Nephron progenitor cell (in vitro differentiated cells): ENCODE data around the gene CAPS2.

Experiments used
- DNase-seq: peaks from one replicate; pipeline ENCODE4 v3.0.0; 2021
- H3K27ac Mint-ChIP-seq: 2 replicates; pipeline ENCODE4 v1.8.0; 2021; ENCODE audit warnings: mild to moderate bottlenecking, moderate library complexity, mixed read lengths
- H3K27me3 Mint-ChIP-seq: 2 replicates; pipeline ENCODE4 v1.8.0; 2021; ENCODE audit warnings: mild to moderate bottlenecking, low read depth, mixed read lengths; ENCODE audit not compliant: poor library complexity
- H3K36me3 Mint-ChIP-seq: 2 replicates; pipeline ENCODE4 v1.8.0; 2021; ENCODE audit warnings: low read depth, mixed read lengths
- H3K4me1 Mint-ChIP-seq: 2 replicates; pipeline ENCODE4 v1.8.0; 2021; ENCODE audit warnings: mixed read lengths
- H3K4me3 Mint-ChIP-seq: 2 replicates; pipeline ENCODE4 v1.8.0; 2021; ENCODE audit warnings: mild to moderate bottlenecking, moderate library complexity, mixed read lengths
- H3K9me3 Mint-ChIP-seq: 2 replicates; pipeline ENCODE4 v1.8.0; 2021; ENCODE audit warnings: mild to moderate bottlenecking, moderate library complexity, mixed read lengths
- TF ChIP-seq, protein P1 (sequence below): fragments of 200-600 bp; sonication (generic); IDR thresholded peaks from 2 replicates; pipeline ENCODE4 v1.5.0; 2021; ENCODE audit warnings: antibody characterized with exemption

The CAPS2 gene

DNA sequence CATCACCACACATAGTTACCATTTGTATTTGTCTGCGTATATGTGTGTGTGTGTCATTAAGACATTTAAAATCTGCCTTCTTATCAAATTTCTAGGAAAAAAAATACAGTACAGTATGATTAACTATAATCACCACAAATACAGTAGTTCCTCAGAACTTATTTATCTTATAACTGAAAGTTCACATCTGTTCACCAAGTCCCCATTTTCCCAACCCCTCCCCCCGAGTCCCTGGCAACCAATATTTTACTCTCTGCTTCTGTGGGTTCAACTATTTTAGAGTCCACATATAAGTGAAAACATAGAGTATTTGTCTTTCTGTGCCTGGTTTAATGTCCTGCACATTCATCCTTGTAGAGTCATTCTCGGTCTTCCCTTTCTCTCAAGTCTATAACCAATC is 12.3 kb downstream of the CAPS2 start:
- Mint-ChIP-seq H3K27ac (peak overlapping the region; percentile 75), H3K4me1 (peaks cover 39% of the 10 kb centered on the region), H3K36me3 (no peaks in the 10 kb centered on the region), H3K4me3 (no peak overlapping the region), H3K9me3 (no peaks in the 10 kb centered on the region), H3K27me3 (peaks cover 5% of the 10 kb centered on the region)
- TF ChIP-seq, protein P1, sequence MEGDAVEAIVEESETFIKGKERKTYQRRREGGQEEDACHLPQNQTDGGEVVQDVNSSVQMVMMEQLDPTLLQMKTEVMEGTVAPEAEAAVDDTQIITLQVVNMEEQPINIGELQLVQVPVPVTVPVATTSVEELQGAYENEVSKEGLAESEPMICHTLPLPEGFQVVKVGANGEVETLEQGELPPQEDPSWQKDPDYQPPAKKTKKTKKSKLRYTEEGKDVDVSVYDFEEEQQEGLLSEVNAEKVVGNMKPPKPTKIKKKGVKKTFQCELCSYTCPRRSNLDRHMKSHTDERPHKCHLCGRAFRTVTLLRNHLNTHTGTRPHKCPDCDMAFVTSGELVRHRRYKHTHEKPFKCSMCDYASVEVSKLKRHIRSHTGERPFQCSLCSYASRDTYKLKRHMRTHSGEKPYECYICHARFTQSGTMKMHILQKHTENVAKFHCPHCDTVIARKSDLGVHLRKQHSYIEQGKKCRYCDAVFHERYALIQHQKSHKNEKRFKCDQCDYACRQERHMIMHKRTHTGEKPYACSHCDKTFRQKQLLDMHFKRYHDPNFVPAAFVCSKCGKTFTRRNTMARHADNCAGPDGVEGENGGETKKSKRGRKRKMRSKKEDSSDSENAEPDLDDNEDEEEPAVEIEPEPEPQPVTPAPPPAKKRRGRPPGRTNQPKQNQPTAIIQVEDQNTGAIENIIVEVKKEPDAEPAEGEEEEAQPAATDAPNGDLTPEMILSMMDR: no peak
- DNase-seq: no peak

DNA sequence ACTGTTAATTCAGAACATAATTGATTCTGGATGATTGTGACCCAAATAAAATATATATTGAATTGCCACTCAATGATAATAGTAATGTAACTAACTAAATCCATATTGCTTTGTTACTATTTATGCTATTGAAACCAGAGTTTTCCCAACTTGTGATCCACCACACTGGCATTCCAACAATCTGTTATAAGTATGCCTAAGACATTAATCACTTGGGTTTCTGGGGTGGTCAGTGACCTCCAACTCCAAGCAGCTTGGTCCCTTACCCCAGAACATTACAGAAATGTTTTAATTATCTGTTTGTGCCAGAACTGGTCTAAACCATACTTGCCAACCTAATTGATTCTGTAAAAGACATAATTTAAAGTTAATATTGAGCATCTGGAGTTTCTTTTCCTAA is 14.6 kb downstream of the CAPS2 start:
- TF ChIP-seq, protein P1: no peak
- Mint-ChIP-seq H3K36me3 (peaks cover 7% of the 10 kb centered on the region), H3K27ac (no peak overlapping the region), H3K4me1 (peaks cover 39% of the 10 kb centered on the region), H3K27me3 (peaks cover 5% of the 10 kb centered on the region), H3K9me3 (no peaks in the 10 kb centered on the region), H3K4me3 (no peak overlapping the region)
- no peak for DNase-seq

DNA sequence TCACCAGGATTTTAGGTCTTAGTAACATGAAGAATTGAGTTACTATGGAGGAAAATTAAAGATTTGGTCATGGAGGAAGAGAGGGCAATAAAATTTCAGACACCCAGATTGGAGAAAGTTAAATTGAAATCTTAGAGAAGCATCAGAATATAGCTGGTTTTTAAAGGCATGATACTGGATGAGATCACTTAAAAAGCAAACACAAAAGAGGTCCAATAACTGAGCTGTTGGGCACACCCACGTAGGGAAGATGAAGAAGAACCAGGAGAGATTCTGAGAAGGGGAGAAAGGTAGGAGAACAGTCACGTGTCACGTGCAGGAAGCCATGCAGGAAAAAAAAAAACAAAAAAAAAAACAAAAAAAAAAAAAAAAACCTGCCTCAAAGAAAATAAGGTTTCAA is 18.8 kb downstream of the CAPS2 start:
- peaks cover 15% of the 10 kb centered on the region for H3K4me1 Mint-ChIP-seq
- no peak overlapping the region for H3K27ac Mint-ChIP-seq
- H3K27me3 Mint-ChIP-seq: peaks cover 5% of the 10 kb centered on the region
- no peaks in the 10 kb centered on the region for H3K9me3 Mint-ChIP-seq
- no peak overlapping the region for H3K4me3 Mint-ChIP-seq
- H3K36me3 Mint-ChIP-seq: peaks cover 7% of the 10 kb centered on the region
- no peak for DNase-seq
- TF ChIP-seq, protein P1: no peak

DNA sequence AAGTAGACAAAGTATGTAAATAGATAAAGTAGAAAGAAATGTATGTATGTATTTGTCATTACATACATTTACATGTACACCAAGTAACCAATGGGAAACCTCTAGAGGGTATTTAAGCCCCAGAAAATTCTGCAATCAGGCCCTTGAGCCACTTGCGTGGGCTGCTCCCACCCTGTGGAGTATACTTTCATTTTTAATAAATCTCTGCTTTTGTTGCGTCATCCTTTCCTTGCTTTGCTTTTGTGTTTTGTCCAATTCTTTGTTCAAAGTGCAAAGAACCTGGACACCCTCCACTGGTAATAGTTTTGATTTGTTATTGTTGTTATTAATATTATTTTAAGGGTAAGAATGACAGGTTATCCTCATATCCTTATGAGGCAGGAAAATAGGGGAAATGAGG is 21.8 kb downstream of the CAPS2 start:
- Mint-ChIP-seq H3K27me3 (peaks cover 3% of the 10 kb centered on the region), H3K27ac (no peak overlapping the region), H3K4me1 (no peaks in the 10 kb centered on the region), H3K36me3 (peaks cover 22% of the 10 kb centered on the region), H3K4me3 (no peak overlapping the region), H3K9me3 (peaks cover 14% of the 10 kb centered on the region)
- TF ChIP-seq, protein P1: no peak
- no peak for DNase-seq

DNA sequence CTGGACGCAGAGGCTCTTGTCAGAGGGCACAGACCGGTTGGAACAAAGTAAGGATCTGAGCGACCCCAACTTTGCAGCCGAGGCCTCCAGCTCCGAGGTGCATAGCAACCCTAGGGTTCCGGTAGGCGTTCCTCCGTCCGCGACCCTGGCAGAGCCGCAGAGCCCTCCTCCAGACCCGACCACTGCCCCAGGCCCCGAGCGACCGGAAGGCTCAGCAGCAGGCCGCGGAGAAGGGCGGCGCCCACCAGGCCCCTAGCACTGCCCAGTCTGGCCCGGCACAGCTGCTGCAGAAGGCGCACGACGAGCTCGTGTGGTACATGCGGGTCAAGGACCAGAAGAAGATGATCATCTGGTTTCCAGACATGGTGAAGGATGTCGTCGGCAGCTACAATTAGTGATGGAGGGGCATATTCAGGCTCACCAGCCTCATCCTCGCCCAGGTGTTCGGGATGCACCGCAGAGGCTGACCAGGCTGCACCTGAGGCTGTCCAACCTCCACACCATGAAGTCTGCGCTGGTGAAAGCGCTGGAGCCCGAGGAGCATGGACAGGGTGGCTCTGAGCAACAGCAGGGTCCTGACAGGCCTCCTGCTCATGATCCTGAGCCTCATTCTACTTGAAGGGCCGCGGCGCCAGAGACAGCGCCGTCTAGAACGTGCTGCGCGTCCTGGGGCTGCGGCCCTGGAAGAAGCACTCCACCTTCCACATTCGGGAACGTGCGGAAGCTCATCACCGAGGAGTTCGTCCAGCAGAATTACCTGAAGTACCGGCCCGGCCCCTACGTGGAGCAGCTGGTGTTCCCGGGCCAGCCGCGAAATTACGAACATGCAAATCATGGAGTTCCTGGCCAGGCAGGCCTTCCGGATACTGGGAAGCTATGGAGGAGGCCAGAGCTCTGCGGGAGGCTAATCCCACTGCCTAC is 24.5 kb downstream of the CAPS2 start:
- TF ChIP-seq, protein P1: no peak
- peak overlapping the region; percentile 24 for H3K27ac Mint-ChIP-seq
- peaks cover 25% of the 10 kb centered on the region for H3K36me3 Mint-ChIP-seq
- no peak for DNase-seq
- H3K4me3 Mint-ChIP-seq: no peak overlapping the region
- peaks cover 20% of the 10 kb centered on the region for H3K9me3 Mint-ChIP-seq
- H3K27me3 Mint-ChIP-seq: no peaks in the 10 kb centered on the region
- H3K4me1 Mint-ChIP-seq: peaks cover 5% of the 10 kb centered on the region

DNA sequence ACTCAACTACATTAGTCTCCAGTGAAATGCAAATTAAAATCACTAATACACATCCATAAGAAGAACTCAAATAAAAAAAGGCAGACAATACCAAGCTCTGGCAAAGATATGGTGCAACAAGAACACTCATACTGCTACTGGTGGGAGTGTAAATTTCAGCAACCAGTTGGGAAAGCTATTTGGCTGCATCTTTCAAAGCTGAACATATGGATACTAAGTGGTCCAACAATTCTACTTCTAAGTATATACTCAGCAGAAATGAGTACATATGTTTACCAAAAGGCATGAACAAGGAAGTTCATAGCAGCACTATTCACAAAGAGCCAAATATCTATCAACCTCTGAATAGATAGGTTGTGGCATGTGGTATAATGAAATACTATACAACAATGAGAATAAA is 27.3 kb downstream of the CAPS2 start:
- peaks cover 25% of the 10 kb centered on the region for H3K36me3 Mint-ChIP-seq

More for the DNA sequence above, 27.3 kb downstream of the CAPS2 start:
- DNase-seq: no peak
- TF ChIP-seq, protein P1: no peak
- Mint-ChIP-seq H3K4me1 (peaks cover 5% of the 10 kb centered on the region), H3K9me3 (peaks cover 20% of the 10 kb centered on the region), H3K4me3 (no peak overlapping the region), H3K27me3 (no peaks in the 10 kb centered on the region), H3K27ac (no peak overlapping the region)
